GM19240 (cell line): ENCODE measurements around the gene ASPDH.
A peak's percentile ranks its signal among the peaks of the same experiment; 100 is the strongest.
"Not testable (repeated sequence)": the region's sequence is repeated elsewhere in the genome, so short reads cannot be mapped to it uniquely, and the experiment has no call there.

Source experiments
- DNase-seq: peaks from one replicate; pipeline ENCODE4 v3.0.0; 2011; ENCODE audit warnings: low spot score; ENCODE audit not compliant: insufficient read length

Gene ASPDH

DNA sequence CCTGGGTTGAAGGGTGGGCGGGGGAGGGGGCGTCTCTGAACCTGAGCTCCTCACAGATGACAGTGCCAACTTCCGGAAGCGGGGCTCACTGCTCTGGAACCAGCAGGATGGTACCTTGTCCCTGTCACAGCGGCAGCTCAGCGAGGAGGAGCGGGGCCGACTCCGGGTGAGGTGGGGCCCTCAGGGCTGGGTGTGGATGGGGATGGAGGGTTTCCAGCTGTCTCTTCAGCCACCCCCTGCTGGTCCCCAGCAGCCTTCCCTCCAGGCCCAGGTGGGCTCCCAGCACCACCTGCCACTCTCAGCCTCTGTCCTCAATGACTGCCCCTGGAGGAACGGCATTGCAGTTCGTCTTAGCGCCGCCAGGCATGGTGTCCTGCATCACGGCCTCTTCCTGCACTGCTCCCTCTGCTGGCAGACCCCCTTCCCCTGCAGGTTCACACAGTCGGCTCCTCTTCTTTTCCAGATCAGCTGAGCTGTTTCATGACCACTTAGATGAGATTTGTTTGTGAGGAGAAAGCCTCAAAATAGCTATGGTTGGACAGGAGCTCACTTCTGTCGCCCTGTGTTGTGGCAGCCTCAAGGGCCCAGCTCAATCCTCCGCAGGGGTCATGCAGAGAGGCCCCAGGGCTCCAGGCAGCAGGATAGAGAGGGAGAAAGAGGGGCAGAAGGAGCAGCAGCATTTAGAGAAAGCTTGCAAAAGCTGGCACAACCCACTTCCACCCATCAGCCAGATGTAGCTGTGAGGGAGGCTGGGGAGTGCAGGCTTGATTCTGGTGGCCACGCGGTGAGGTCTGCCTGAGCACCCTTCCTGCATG lies 34.6 kb downstream of the ASPDH start:
- no peak for DNase-seq

DNA sequence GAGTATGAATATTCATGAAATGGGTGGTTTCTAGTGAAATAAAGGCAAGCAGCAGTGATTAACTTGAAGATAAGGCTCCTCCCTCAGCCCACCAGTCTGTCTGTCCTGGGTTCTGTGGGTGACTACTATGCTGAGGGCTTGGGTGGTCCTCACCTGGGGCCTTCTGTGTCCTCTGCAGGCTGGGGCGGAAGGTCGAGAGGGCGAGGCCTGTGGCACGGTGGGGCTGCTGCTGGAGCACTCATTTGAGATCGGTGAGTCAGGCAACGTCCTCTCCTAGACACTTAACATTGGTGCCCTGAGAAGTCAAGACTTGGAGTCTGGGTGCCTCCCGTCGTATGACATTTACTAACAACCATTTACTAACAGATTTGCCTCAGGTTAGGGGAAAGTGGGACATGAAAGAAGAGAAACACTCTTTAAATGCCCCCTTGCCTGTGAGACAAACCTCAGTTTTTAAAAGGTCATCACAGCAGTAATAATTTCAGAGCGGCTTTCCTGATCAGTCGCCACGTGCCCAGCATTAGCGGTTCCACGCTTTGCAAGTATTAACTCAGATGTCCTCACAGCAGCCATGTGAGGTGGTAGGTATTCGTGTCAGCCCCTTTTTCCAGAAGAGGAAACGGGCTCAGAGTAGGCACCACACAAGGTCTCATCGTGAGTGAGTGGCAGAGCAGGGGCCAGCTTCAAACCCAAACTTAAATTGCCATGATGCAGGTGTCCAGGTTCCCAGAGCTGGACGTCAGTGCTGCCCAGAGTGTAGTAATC lies 35.8 kb downstream of the ASPDH start:
- no peak for DNase-seq

DNA sequence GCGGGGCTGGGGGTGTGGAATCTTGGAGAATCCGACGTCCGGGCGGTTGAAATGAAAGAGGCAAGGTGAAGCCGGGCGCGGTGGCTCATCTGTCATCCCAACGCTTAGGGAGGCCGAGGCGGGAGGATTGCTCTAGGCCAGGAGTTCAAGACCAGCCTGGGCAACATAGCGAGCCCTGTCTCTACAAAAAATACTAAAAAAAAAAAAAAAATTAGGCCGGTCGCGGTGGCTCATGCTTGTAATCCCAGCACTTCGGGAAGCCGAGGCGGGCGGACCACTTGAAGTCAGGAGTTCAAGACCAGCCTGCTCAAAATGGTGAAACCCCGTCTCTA lies 36.8 kb downstream of the ASPDH start:
- no peak for DNase-seq

DNA sequence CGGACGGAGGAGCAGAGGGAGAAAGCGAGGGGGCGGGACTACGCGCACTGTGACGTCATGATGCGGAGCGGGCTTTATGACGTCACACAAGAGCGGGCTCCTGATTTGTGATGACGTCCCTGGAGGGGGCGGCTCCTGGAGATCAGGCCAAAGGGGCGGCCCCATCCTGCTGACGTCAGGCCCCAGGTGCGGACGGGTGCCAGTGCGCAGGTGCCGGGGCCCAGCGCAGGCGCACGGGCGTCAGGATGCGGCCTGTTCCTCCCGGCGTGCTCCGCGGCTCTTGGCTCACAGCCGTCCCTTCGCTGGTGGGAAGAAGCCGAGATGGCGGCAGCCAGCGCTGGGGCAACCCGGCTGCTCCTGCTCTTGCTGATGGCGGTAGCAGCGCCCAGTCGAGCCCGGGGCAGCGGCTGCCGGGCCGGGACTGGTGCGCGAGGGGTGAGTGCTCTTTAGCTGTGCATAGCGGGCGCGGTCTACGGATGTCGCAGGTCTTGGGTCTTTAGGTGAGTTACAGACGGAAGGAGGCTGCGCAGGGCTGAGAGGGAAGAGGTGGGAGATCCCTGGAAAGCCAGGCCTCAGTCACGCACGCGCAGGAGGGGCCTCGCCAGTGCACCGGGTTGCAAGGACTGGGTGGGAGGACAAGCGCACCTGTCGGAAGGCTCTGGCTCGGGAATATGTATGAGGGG lies 37.3 kb downstream of the ASPDH start, which contains the start of the genes EMC10 and GARIN5A:
Gene EMC10, plus strand, starts transcription at position 284 of the 683 bp plus-strand sequence. Its CDS starts 38 bp downstream, at position 322.
Gene GARIN5A, minus strand, starts transcription at position 625 of the 683 bp plus-strand sequence. Its CDS starts 460 bp downstream, at position 165.
- DNase-seq = peak; percentile 100

DNA sequence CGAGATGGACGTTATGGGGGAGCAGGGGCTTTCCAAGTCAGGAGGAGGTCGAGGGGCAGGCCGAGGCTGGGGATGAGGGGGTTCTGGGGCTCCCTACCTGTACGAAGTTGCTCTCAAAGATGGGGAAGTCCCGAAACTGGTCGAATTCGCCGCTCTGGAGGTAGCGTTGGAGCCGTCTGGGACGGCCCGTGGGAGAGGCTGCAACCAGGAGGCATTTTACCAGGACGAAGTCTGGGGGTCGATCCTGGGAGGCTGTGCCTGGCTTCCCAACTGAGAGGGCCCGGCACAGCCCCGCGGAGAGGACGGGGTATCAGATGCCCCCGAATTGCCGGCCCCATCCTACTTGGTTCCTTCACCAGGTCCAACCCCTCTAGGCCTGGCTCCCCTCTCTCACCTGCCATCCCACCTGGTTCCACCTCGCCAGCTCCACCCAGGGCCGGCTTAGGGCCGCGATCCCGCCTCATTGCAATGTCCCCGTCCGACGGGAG lies 37.9 kb downstream of the ASPDH start:
- DNase-seq = no peak

DNA sequence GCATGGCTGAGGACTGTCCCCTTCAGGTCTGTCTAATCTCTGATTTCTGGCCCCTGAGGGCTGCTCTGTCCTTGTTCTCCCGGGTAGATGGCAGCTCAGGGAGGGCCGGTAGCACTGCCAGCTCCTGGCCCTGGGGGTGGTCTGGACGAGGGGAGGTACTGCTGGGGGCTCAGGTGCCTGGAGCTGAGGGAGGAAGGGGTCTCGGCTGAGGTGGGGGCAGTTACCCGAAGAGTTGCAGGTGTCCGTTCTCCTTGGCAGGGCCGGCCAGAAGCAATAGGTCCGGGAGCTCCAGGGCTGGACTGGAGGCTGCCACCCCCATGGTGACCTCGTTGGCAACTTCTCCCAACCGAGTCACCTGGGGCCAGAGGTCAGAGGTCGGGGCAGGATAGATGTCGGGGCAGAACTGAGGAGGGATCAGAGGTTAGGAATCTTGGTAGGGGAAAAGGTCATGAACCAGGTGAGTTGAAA lies 38.6 kb downstream of the ASPDH start:
- no peak for DNase-seq

DNA sequence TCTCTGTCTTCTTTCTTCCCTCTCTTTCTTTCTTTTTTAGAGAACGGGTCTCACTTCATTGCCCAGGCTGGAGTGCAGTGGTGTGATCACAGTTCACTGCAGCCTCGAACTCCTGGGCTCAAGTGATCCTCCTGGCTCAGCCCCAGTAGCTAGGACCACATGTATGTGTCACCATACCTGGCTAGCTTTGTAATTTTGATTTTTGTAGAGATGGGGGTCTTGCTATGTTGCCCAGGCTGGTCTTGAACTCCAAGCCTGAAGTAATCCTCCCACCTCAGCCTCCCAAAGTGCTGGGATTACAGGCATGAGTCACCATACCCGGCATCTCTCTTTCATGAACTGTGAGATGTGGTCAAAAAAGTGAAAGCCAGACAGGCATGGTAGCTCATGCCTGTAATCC lies 40.4 kb downstream of the ASPDH start:
- DNase-seq = not testable (repeated sequence)

DNA sequence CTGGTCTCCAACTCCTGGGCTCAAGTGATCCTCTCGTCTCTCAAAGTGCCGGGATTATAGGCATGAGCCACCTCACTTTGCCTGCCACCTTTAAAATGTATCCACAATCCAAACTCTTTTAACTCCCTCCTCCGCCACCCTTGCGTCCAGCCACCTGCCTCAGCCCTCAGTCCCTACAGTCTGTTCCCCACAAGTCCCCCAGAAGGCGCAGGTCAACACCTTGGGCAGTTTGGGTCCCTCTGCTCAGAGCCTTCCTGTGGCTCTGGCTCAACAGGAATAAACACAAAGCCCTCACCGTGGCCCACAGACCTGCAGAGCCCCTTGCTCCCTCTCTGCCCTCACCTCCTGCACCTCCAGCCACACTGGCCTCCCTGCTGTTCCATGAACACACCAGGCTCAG lies 44.9 kb downstream of the ASPDH start:
- DNase-seq = no peak

DNA sequence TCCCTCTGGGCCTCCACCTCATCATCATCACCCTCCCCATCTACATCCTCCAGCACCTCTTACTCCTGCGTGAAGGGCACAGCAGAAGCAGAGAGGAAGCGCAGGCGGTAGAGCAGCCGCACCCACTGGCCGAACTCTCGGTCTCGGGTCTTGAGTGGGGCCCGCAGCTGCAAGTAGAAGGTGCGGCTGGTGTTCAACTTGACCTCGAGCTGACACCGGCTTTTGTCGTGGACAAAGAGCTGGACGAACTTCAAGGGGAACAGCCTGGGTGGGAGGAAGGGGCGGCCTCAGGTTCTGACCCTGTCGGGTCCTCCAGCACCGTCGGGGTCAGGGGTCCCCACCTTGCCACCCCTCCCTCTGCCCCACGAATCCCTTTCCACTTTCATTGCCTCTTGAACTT lies 46.1 kb downstream of the ASPDH start:
- DNase-seq = no peak

DNA sequence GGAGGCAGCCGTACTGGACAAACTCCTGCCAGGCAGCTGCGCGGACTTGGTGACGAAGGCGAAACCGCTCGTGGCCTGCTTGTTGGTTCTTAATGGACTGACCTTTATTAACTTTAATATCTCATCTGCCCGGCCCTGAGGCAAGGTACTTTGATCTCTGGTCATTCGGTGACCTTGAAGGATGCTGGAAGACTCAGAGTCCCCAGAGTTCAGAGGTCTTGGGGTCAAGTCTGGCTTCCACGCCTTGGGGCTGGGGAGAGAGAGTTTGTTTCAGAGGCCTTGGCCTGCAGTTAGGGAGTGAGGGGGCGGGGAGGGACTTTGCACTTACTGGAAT lies 47.0 kb downstream of the ASPDH start:
- no peak for DNase-seq

DNA sequence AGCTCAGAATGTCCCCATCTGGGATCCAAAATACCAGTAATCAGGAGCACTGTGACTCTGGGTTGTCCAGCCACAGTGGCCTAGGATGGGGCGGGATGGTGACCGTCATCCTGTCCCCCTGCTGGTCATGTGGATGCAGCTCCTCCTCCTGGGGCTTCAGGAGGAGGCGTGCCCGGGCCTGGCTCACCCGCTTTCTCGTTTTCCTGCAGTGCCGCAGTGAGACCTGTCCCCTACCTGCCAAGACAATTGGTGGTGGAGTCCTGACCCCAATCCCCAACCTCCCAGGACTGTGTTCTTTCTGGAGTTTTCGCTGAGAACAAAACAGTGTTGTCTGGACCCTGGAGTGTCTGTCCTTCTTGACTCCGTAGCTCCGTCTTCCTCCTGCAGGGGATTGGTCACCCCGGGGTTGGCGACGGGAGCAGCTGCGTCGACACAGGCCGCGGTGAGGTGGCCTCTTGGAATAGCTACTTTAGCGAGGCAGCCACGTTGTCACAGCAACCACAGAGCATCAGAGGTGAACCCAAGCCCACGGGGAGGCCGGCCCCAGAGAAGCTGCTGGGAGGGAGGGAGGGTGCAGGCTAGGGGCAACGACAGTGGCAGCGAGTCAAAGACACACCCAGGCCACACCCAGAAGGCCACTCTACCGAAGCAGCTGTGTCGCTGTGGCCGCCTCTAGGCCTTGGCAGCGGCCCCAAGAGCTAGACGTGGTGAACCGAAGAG lies 47.6 kb downstream of the ASPDH start:
- no peak for DNase-seq

DNA sequence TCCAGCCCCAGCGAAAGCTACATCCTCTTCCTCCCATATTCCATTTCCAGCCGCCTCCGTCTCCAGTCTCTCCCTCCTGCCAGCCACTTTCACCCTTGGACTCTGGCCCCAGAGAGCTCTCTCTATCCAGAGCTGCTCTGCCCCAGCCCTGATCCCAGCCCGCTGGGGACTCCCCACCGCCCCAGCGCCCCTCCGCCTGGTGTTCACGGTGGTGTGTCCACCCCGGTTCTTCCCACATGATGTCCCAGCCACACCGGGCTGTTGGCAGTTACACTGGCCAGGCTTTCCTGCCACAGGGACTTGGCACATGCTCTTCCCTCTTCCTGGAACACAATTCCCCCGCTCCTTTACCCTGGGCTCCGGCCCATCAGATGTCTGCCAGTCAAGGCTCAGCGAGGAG lies 48.7 kb downstream of the ASPDH start:
- no peak for DNase-seq

DNA sequence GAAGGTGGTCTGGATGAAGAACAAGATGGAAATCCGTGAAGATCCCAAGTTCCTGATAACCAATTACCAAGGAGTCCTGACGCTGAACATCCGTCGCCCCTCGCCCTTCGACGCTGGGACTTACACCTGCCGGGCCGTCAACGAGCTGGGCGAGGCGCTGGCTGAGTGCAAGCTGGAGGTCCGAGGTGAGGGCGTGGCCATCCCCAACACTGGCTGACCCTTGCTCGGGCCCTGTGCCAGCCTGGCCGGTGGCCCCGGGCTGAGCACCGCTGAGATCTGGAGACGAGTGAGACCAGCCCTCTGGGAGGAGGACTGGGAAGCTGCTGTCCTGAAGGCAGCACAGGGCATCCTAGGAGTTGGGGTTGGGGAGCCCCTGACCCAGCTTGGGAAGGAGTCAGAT lies 49.4 kb downstream of the ASPDH start:
- no peak for DNase-seq

DNA sequence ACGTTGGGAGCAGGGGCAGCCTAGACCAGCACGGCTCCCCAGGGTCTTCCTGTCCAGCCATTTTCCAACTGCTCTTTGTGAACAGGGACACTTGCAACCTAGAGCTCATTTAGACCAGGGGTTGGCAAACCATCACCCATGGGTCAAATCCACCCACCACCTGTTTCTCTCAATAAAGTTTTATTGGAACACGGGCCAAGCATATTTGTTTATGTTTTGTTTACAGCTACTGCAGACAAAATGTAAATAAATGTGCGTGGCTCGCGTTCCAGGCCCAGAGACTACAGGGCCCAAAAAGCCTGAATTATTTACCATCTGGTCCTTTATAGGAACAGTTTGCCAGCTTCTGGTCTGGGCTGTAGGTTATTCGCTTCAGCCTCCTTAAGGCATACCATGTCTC lies 50.7 kb downstream of the ASPDH start:
- DNase-seq = no peak
